ENCODE results near the gene DCPS.
A peak's percentile ranks its signal among the peaks of the same experiment; 100 is the strongest.

Gene DCPS

GRCh38 chr11:126268361-126268707, 35.5 kb upstream of the DCPS start:
- Histone ChIP-seq H3K27ac (ENCODE audit: low read depth, low read length) (peak overlapping the region; percentile 79), H3K9ac (ENCODE audit: low read depth in 1 of 2, low read length in 2 of 2) (peak overlapping the region; percentile 56 to 87), H3K27me3 (ENCODE audit: control insufficient read depth in 1 of 2, insufficient read depth in 2 of 2, low read length in 2 of 2) (no peaks in the 10 kb centered on the region), H3K4me1 (ENCODE audit: control insufficient read depth in 1 of 2, insufficient read depth in 2 of 2, low read length in 2 of 2) (peaks cover 16 to 18% of the 10 kb centered on the region in 2 donors), H3K4me3 (ENCODE audit: low read depth in 1 of 2, low read length in 2 of 2) (peak overlapping the region; percentile 87 to 95), H3K9me3 (ENCODE audit: control insufficient read depth in 1 of 2, low read length in 2 of 2) (no peaks in the 10 kb centered on the region), H3K36me3 (ENCODE audit: control insufficient read depth in 1 of 2, insufficient read depth in 2 of 2, low read length in 2 of 2) (peaks cover 39 to 46% of the 10 kb centered on the region in 2 donors)

- Histone ChIP-seq H3K27me3 (ENCODE audit: control insufficient read depth in 1 of 2, insufficient read depth in 2 of 2, low read length in 2 of 2) (no peaks in the 10 kb centered on the region), H3K9me3 (ENCODE audit: control insufficient read depth in 1 of 2, low read length in 2 of 2) (no peaks in the 10 kb centered on the region), H3K4me3 (ENCODE audit: low read depth in 1 of 2, low read length in 2 of 2) (peak within 1 kb of the TSS; percentile 93 to 95), H3K9ac (ENCODE audit: low read depth in 1 of 2, low read length in 2 of 2) (peak within 1 kb of the TSS; percentile 89 to 94), H3K27ac (ENCODE audit: low read depth, low read length) (peak within 1 kb of the TSS; percentile 79), H3K4me1 (ENCODE audit: control insufficient read depth in 1 of 2, insufficient read depth in 2 of 2, low read length in 2 of 2) (peaks cover 16 to 18% of the 10 kb centered on the region in 2 donors), H3K36me3 (ENCODE audit: control insufficient read depth in 1 of 2, insufficient read depth in 2 of 2, low read length in 2 of 2) (peaks cover 33 to 46% of the 10 kb centered on the region in 2 donors)
Measured at GRCh38 chr11:126268708-126269579, 34.9 kb upstream of the DCPS start, which contains the start of the genes FOXRED1 and SRPRA. FOXRED1 (plus strand) TSS chr11:126269154; CDS start chr11:126269207, 53 bp downstream. SRPRA (minus strand) TSS chr11:126268895; CDS start chr11:126268804, 91 bp downstream.

- Histone ChIP-seq H3K9me3 (ENCODE audit: control insufficient read depth in 1 of 2, low read length in 2 of 2) (no peaks in the 10 kb centered on the region), H3K27me3 (ENCODE audit: control insufficient read depth in 1 of 2, insufficient read depth in 2 of 2, low read length in 2 of 2) (no peaks in the 10 kb centered on the region), H3K36me3 (ENCODE audit: control insufficient read depth in 1 of 2, insufficient read depth in 2 of 2, low read length in 2 of 2) (peaks cover 14 to 43% of the 10 kb centered on the region in 2 donors), H3K4me3 (ENCODE audit: low read depth in 1 of 2, low read length in 2 of 2) (no peak overlapping the region), H3K27ac (ENCODE audit: low read depth, low read length) (no peak overlapping the region), H3K4me1 (ENCODE audit: control insufficient read depth in 1 of 2, insufficient read depth in 2 of 2, low read length in 2 of 2) (peaks cover 6 to 10% of the 10 kb centered on the region in 2 donors), H3K9ac (ENCODE audit: low read depth in 1 of 2, low read length in 2 of 2) (no peak overlapping the region)
Measured at GRCh38 chr11:126277322-126277721, 26.5 kb upstream of the DCPS start.

- Histone ChIP-seq H3K4me1 (ENCODE audit: control insufficient read depth in 1 of 2, insufficient read depth in 2 of 2, low read length in 2 of 2) (peaks cover 6 to 13% of the 10 kb centered on the region in 2 donors), H3K9ac (ENCODE audit: low read depth in 1 of 2, low read length in 2 of 2) (no peak overlapping the region), H3K27me3 (ENCODE audit: control insufficient read depth in 1 of 2, insufficient read depth in 2 of 2, low read length in 2 of 2) (no peaks in the 10 kb centered on the region), H3K36me3 (ENCODE audit: control insufficient read depth in 1 of 2, insufficient read depth in 2 of 2, low read length in 2 of 2) (peaks cover 10 to 40% of the 10 kb centered on the region in 2 donors), H3K4me3 (ENCODE audit: low read depth in 1 of 2, low read length in 2 of 2) (no peak overlapping the region), H3K9me3 (ENCODE audit: control insufficient read depth in 1 of 2, low read length in 2 of 2) (no peaks in the 10 kb centered on the region), H3K27ac (ENCODE audit: low read depth, low read length) (no peak overlapping the region)
Measured at GRCh38 chr11:126277780-126278179, 26.1 kb upstream of the DCPS start.

- Histone ChIP-seq H3K36me3 (ENCODE audit: control insufficient read depth in 1 of 2, insufficient read depth in 2 of 2, low read length in 2 of 2) (peaks cover 9 to 27% of the 10 kb centered on the region in 2 donors), H3K27ac (ENCODE audit: low read depth, low read length) (no peak overlapping the region), H3K27me3 (ENCODE audit: control insufficient read depth in 1 of 2, insufficient read depth in 2 of 2, low read length in 2 of 2) (no peaks in the 10 kb centered on the region), H3K9ac (ENCODE audit: low read depth in 1 of 2, low read length in 2 of 2) (no peak overlapping the region), H3K9me3 (ENCODE audit: control insufficient read depth in 1 of 2, low read length in 2 of 2) (no peaks in the 10 kb centered on the region), H3K4me3 (ENCODE audit: low read depth in 1 of 2, low read length in 2 of 2) (no peak overlapping the region), H3K4me1 (ENCODE audit: control insufficient read depth in 1 of 2, insufficient read depth in 2 of 2, low read length in 2 of 2) (peaks cover 14 to 19% of the 10 kb centered on the region in 2 donors)
Measured at GRCh38 chr11:126279191-126279590, 24.7 kb upstream of the DCPS start.

- Histone ChIP-seq H3K4me3 (ENCODE audit: low read depth in 1 of 2, low read length in 2 of 2) (no peak overlapping the region), H3K27ac (ENCODE audit: low read depth, low read length) (no peak overlapping the region), H3K27me3 (ENCODE audit: control insufficient read depth in 1 of 2, insufficient read depth in 2 of 2, low read length in 2 of 2) (no peaks in the 10 kb centered on the region), H3K9ac (ENCODE audit: low read depth in 1 of 2, low read length in 2 of 2) (no peak overlapping the region), H3K36me3 (ENCODE audit: control insufficient read depth in 1 of 2, insufficient read depth in 2 of 2, low read length in 2 of 2) (peaks cover 9 to 17% of the 10 kb centered on the region in 2 donors), H3K9me3 (ENCODE audit: control insufficient read depth in 1 of 2, low read length in 2 of 2) (no peaks in the 10 kb centered on the region), H3K4me1 (ENCODE audit: control insufficient read depth in 1 of 2, insufficient read depth in 2 of 2, low read length in 2 of 2) (peaks cover 16 to 27% of the 10 kb centered on the region in 2 donors)
Measured at GRCh38 chr11:126280595-126280994, 23.3 kb upstream of the DCPS start.

- Histone ChIP-seq H3K4me1 (ENCODE audit: control insufficient read depth in 1 of 2, insufficient read depth in 2 of 2, low read length in 2 of 2) (peaks cover 16 to 27% of the 10 kb centered on the region in 2 donors), H3K36me3 (ENCODE audit: control insufficient read depth in 1 of 2, insufficient read depth in 2 of 2, low read length in 2 of 2) (peaks cover 9 to 12% of the 10 kb centered on the region in 2 donors), H3K9me3 (ENCODE audit: control insufficient read depth in 1 of 2, low read length in 2 of 2) (no peaks in the 10 kb centered on the region), H3K9ac (ENCODE audit: low read depth in 1 of 2, low read length in 2 of 2) (no peak overlapping the region), H3K27ac (ENCODE audit: low read depth, low read length) (no peak overlapping the region), H3K4me3 (ENCODE audit: low read depth in 1 of 2, low read length in 2 of 2) (no peak overlapping the region), H3K27me3 (ENCODE audit: control insufficient read depth in 1 of 2, insufficient read depth in 2 of 2, low read length in 2 of 2) (no peaks in the 10 kb centered on the region)
Measured at GRCh38 chr11:126281245-126281644, 22.6 kb upstream of the DCPS start.

- H3K4me3 ChIP-seq (ENCODE audit: low read depth in 1 of 2, low read length in 2 of 2): peak overlapping the region in 1 of 2 donors; percentile 87
- H3K9me3 ChIP-seq (ENCODE audit: control insufficient read depth in 1 of 2, low read length in 2 of 2): no peaks in the 10 kb centered on the region
- H3K27ac ChIP-seq (ENCODE audit: low read depth, low read length): no peak overlapping the region
- H3K9ac ChIP-seq (ENCODE audit: low read depth in 1 of 2, low read length in 2 of 2): peak overlapping the region in 1 of 2 donors; percentile 85
- peaks cover 16 to 27% of the 10 kb centered on the region in 2 donors for H3K4me1 ChIP-seq (ENCODE audit: control insufficient read depth in 1 of 2, insufficient read depth in 2 of 2, low read length in 2 of 2)
- peaks cover 9 to 14% of the 10 kb centered on the region in 2 donors for H3K36me3 ChIP-seq (ENCODE audit: control insufficient read depth in 1 of 2, insufficient read depth in 2 of 2, low read length in 2 of 2)
- no peaks in the 10 kb centered on the region for H3K27me3 ChIP-seq (ENCODE audit: control insufficient read depth in 1 of 2, insufficient read depth in 2 of 2, low read length in 2 of 2)
Measured at GRCh38 chr11:126281666-126282175, 22.1 kb upstream of the DCPS start.

GRCh38 chr11:126282361-126282735, 21.5 kb upstream of the DCPS start:
- H3K36me3 ChIP-seq (ENCODE audit: control insufficient read depth in 1 of 2, insufficient read depth in 2 of 2, low read length in 2 of 2): peaks cover 4 to 11% of the 10 kb centered on the region in 2 donors
- peak overlapping the region; percentile 76 to 87 for H3K4me3 ChIP-seq (ENCODE audit: low read depth in 1 of 2, low read length in 2 of 2)
- H3K4me1 ChIP-seq (ENCODE audit: control insufficient read depth in 1 of 2, insufficient read depth in 2 of 2, low read length in 2 of 2): peaks cover 16 to 27% of the 10 kb centered on the region in 2 donors
- H3K9ac ChIP-seq (ENCODE audit: low read depth in 1 of 2, low read length in 2 of 2): peak overlapping the region; percentile 85 to 89
- no peaks in the 10 kb centered on the region for H3K9me3 ChIP-seq (ENCODE audit: control insufficient read depth in 1 of 2, low read length in 2 of 2)
- peak overlapping the region; percentile 70 for H3K27ac ChIP-seq (ENCODE audit: low read depth, low read length)
- no peaks in the 10 kb centered on the region for H3K27me3 ChIP-seq (ENCODE audit: control insufficient read depth in 1 of 2, insufficient read depth in 2 of 2, low read length in 2 of 2)

All from duodenal mucosa (tissue), 2 donors.